OCI-LY7 (cell line): ENCODE data around the gene UNC13B. TPM values are rescaled to one million over a fixed set of nuclear protein-coding genes. Genes with fewer than 3 reads are reported as not detected.

Source experiments
- BruUV-seq: library from RNA; stranded (reverse); fragments of 400-500 nt; replicated peaks from 2 replicates; lab custom pipeline; 2021; lab: Mats Ljungman, UMichigan
- CTCF ChIA-PET: fragments of 300-600 bp; sonication (Branson Sonifier 250); formaldehyde crosslinking; loops from one replicate; lab custom pipeline; 2022; ENCODE audit warnings: antibody characterized with exemption; ENCODE audit not compliant: unreplicated experiment; lab: Charles Lee
- POLR2A ChIA-PET: fragments of 300-600 bp; sonication (Branson Sonifier 250); formaldehyde crosslinking; loops from one replicate; lab custom pipeline; 2022; ENCODE audit warnings: antibody characterized with exemption; lab: Charles Lee
- DNase-seq: peaks from one replicate; pipeline ENCODE4 v3.0.0-alpha.2; 2015; ENCODE audit warnings: low spot score
- H2AFZ ChIP-seq: fragments of 200-600 bp; sonication (generic), shearing (Covaris generic); 2 replicates; pipeline ENCODE4 v1.6.1; 2014; ENCODE audit warnings: mild to moderate bottlenecking, antibody characterized with exemption, low read length, moderate library complexity
- H3K27ac ChIP-seq: fragments of 200-600 bp; sonication (generic); 2 replicates; pipeline ENCODE4 v1.5.1; 2014; ENCODE audit warnings: mixed run types, low read depth, mild to moderate bottlenecking, moderate library complexity, low read length, inconsistent platforms; ENCODE audit not compliant: poor library complexity, severe bottlenecking
- H3K36me3 ChIP-seq: fragments of 200-600 bp; sonication (generic); 2 replicates; pipeline ENCODE4 v1.6.1; 2014; ENCODE audit warnings: mild to moderate bottlenecking, antibody characterized with exemption, low read length, moderate library complexity, mixed read lengths; ENCODE audit not compliant: insufficient read depth
- H3K4me1 ChIP-seq: fragments of 200-600 bp; sonication (generic); 2 replicates; pipeline ENCODE4 v1.5.1; 2014; ENCODE audit warnings: mild to moderate bottlenecking, low read length; ENCODE audit not compliant: insufficient read depth, poor library complexity, severe bottlenecking
- H3K4me2 ChIP-seq: fragments of 200-600 bp; sonication (generic); 2 replicates; pipeline ENCODE4 v1.6.1; 2014; ENCODE audit warnings: mild to moderate bottlenecking, low read length
- H3K4me3 ChIP-seq: fragments of 200-600 bp; sonication (generic); 2 replicates; pipeline ENCODE4 v1.5.1; 2014; ENCODE audit warnings: mild to moderate bottlenecking, low read depth, low read length; ENCODE audit not compliant: poor library complexity, severe bottlenecking
- H3K79me2 ChIP-seq: fragments of 200-600 bp; sonication (generic); 2 replicates; pipeline ENCODE4 v1.6.1; 2016; ENCODE audit warnings: low read depth, mild to moderate bottlenecking, low read length, moderate library complexity, mixed read lengths; ENCODE audit not compliant: insufficient read depth
- H3K9me2 ChIP-seq: fragments of 200-600 bp; sonication (generic); 2 replicates; pipeline ENCODE4 v1.6.1; 2016; ENCODE audit warnings: mild to moderate bottlenecking, low read length, mixed read lengths; ENCODE audit not compliant: insufficient read depth
- H3K9me3 ChIP-seq: fragments of 200-600 bp; sonication (generic); 2 replicates; pipeline ENCODE4 v1.6.1; 2014; ENCODE audit warnings: mild to moderate bottlenecking, mixed run types, low read length, mixed read lengths
- H4K20me1 ChIP-seq: fragments of 200-600 bp; sonication (generic); 2 replicates; pipeline ENCODE4 v1.6.1; 2014; ENCODE audit warnings: mild to moderate bottlenecking, antibody characterized with exemption, low read length, moderate library complexity, mixed read lengths; ENCODE audit not compliant: insufficient read depth
- CTCF ChIP-seq: fragments of 200-600 bp; sonication (generic); conservative IDR thresholded peaks from 2 replicates; pipeline ENCODE4 v1.5.1; 2014; ENCODE audit warnings: mild to moderate bottlenecking, antibody characterized with exemption, low read length, moderate library complexity, mixed read lengths
- EZH2phosphoT487 ChIP-seq: fragments of 200-600 bp; sonication (generic); IDR thresholded peaks from 2 replicates; pipeline ENCODE4 v1.6.1; 2018; ENCODE audit warnings: low read depth, borderline replicate concordance, mild to moderate bottlenecking, mixed run types, antibody characterized with exemption, low read length, moderate library complexity, mixed read lengths
- intact Hi-C: fragments of 100-400 bp; cut with micrococcal nuclease; formaldehyde crosslinking; loops from one replicate; pipeline ENCODE4 v1.10.0; 2022; ENCODE audit not compliant: unreplicated experiment
- total RNA-seq, 2 experiments: library from RNA; depleted of rRNA in 1 of 2; stranded (reverse); fragments of >200 nt in 1 of 2; shearing (Covaris generic) in 1 of 2; gene quantifications; 2 replicates each; pipeline ENCODE4 v1.2.3, GENCODE V29; 2014 to 2022

UNC13B gene
- total RNA-seq, 2 experiments from 2014 or later: 1.7 to 5.8 TPM

DNA sequence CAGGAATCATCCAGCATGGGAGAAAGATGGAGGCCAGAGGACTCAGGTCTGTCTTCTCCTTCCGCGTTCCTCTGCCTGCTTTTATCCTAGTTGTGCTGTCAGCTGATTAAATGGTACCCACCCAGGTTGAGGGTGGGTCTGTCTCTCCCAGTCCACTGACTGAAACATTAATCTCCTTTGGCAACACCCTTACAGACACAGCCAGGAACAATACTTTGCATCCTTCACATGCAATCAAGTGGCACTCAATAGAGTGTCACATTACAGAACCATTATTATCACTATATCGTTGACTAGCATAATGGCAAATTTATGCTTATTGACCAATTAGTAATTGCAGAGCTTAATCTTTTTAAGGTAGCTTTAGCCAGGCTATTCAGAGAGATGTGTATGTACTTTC, 64.8 kb downstream of the UNC13B start:
- Histone ChIP-seq H3K4me2 (no peak overlapping the region), H3K79me2 (no peaks in the 10 kb centered on the region), H2AFZ (no peak overlapping the region), H3K4me3 (no peak overlapping the region), H4K20me1 (no peaks in the 10 kb centered on the region), H3K36me3 (no peaks in the 10 kb centered on the region), H3K27ac (no peak overlapping the region), H3K4me1 (no peaks in the 10 kb centered on the region), H3K9me3 (no peaks in the 10 kb centered on the region; the same call in 1 of the 2 replicates), H3K9me2 (no peaks in the 10 kb centered on the region)
- DNase-seq: no peak
- TF ChIP-seq CTCF: no peak
- no peak for TF ChIP-seq EZH2phosphoT487
- intact Hi-C loops: no loop called here
- CTCF ChIA-PET: no interaction called here
- POLR2A ChIA-PET: interaction anchor here (0.5 to 0.7 kb wide), 2 partner anchors 167 to 185 kb away, joined by 3 to 8 read pairs; no protein-coding TSS in a partner anchor
- no TSS peak for BruUV-seq

GRCh38 chr9:35227284-35227683, 65.5 kb downstream of the UNC13B start:
- no TSS peak for BruUV-seq
- POLR2A ChIA-PET: interaction anchor here (0.6 kb wide), 1 partner anchor 21 kb away, joined by 4 read pairs; no protein-coding TSS in a partner anchor

More at GRCh38 chr9:35227284-35227683, 65.5 kb downstream of the UNC13B start:
- Histone ChIP-seq H3K9me2 (no peaks in the 10 kb centered on the region), H3K9me3 (no peaks in the 10 kb centered on the region; the same call in 1 of the 2 replicates), H4K20me1 (no peaks in the 10 kb centered on the region), H3K4me3 (no peak overlapping the region), H3K4me1 (no peaks in the 10 kb centered on the region), H2AFZ (no peak overlapping the region), H3K27ac (no peak overlapping the region), H3K36me3 (no peaks in the 10 kb centered on the region), H3K4me2 (no peak overlapping the region), H3K79me2 (no peaks in the 10 kb centered on the region)
- no peak for DNase-seq
- CTCF ChIA-PET: no interaction called here
- TF ChIP-seq EZH2phosphoT487 (no peak), CTCF (no peak)
- intact Hi-C loops: no loop called here
